IMR-90 (cell line): ENCODE results near the gene ID2. TPM values are rescaled to one million over a fixed set of nuclear protein-coding genes. Genes with fewer than 3 reads are reported as not detected.

Source experiments
- ATAC-seq: fragments of 200-7000 bp; cut with Tn5 transposase; 2 replicates; pipeline ENCODE4 v1.9.1; 2020; ENCODE audit warnings: low read depth, mild to moderate bottlenecking, moderate library complexity
- BruUV-seq: library from RNA; stranded (reverse); fragments of 400-500 nt; replicated peaks from 2 replicates; lab custom pipeline; 2021; lab: Mats Ljungman, UMichigan
- CTCF ChIA-PET: fragments of 300-600 bp; formaldehyde crosslinking; extraction: SDS; loops from one replicate; lab custom pipeline; 2021; ENCODE audit warnings: antibody characterized with exemption; lab: Yijun Ruan, JAX
- POLR2A ChIA-PET: fragments of 300-600 bp; sonication (Branson Sonifier 250); formaldehyde crosslinking; loops from one replicate; lab custom pipeline; 2022; ENCODE audit warnings: antibody characterized with exemption; ENCODE audit not compliant: unreplicated experiment; lab: Charles Lee
- DNase-seq: peaks from one replicate; pipeline ENCODE4 v3.0.0; 2013
- H2AFZ ChIP-seq: replicated peaks from 2 replicates; pipeline ENCODE3; 2013; ENCODE audit warnings: low read length, mild to moderate bottlenecking; ENCODE audit not compliant: poor library complexity
- H2AK5ac ChIP-seq: 2 replicates; pipeline ENCODE4 v1.6.1; 2013; ENCODE audit warnings: low read depth, low read length, inconsistent platforms
- H2AK9ac ChIP-seq: replicated peaks from 2 replicates; pipeline ENCODE3; 2013; ENCODE audit warnings: mild to moderate bottlenecking, low read depth, low read length, moderate library complexity; ENCODE audit not compliant: poor library complexity
- H2BK120ac ChIP-seq: 2 replicates; pipeline ENCODE4 v1.6.1; 2013; ENCODE audit warnings: low read depth, low read length, inconsistent platforms
- H2BK15ac ChIP-seq: 3 replicates; pipeline ENCODE4 v1.6.1; 2013; ENCODE audit warnings: low read depth, low read length, inconsistent platforms
- H2BK20ac ChIP-seq: 2 replicates; pipeline ENCODE4 v1.6.1; 2013; ENCODE audit warnings: low read depth, mild to moderate bottlenecking, inconsistent platforms, low read length, moderate library complexity
- H2BK5ac ChIP-seq: 2 replicates; pipeline ENCODE4 v1.6.1; 2013; ENCODE audit warnings: mild to moderate bottlenecking, low read depth, low read length, inconsistent platforms; ENCODE audit not compliant: poor library complexity, severe bottlenecking
- H3K14ac ChIP-seq: replicated peaks from 2 replicates; pipeline ENCODE4 v1.6.1; 2013; ENCODE audit warnings: low read depth, low read length, inconsistent platforms
- H3K18ac ChIP-seq: 2 replicates; pipeline ENCODE4 v1.6.1; 2013; ENCODE audit warnings: low read depth, low read length, control low read depth
- H3K23ac ChIP-seq: 2 replicates; pipeline ENCODE4 v1.6.1; 2013; ENCODE audit warnings: low read depth, low read length, inconsistent platforms
- H3K27ac ChIP-seq: 2 replicates; pipeline ENCODE4 v1.5.1; 2013; ENCODE audit warnings: mild to moderate bottlenecking, control low read depth, low read length; ENCODE audit not compliant: insufficient read depth
- H3K27me3 ChIP-seq: 2 replicates; pipeline ENCODE4 v1.6.1; 2013; ENCODE audit warnings: low read length; ENCODE audit not compliant: control insufficient read depth, insufficient read depth
- H3K36me3 ChIP-seq: 2 replicates; pipeline ENCODE4 v1.6.1; 2013; ENCODE audit warnings: low read length, mixed read lengths; ENCODE audit not compliant: control insufficient read depth, insufficient read depth
- H3K4ac ChIP-seq: 2 replicates; pipeline ENCODE4 v1.6.1; 2013; ENCODE audit warnings: low read depth, low read length, inconsistent platforms
- H3K4me1 ChIP-seq: 2 replicates; pipeline ENCODE4 v1.6.1; 2013; ENCODE audit warnings: low read length, mixed read lengths; ENCODE audit not compliant: control insufficient read depth, insufficient read depth
- H3K4me2 ChIP-seq: 2 replicates; pipeline ENCODE4 v1.6.1; 2013; ENCODE audit warnings: low read depth, mild to moderate bottlenecking, control low read depth, low read length, moderate library complexity
- H3K4me3 ChIP-seq: 2 replicates; pipeline ENCODE4 v1.5.1; 2013; ENCODE audit warnings: low read depth, mild to moderate bottlenecking, control low read depth, low read length, moderate library complexity; ENCODE audit not compliant: insufficient read depth
- H3K56ac ChIP-seq: 2 replicates; pipeline ENCODE4 v1.6.1; 2013; ENCODE audit warnings: low read length, inconsistent platforms; ENCODE audit not compliant: insufficient read depth; ENCODE audit errors: extremely low read depth
- H3K79me1 ChIP-seq, 2 experiments: 2 replicates each; pipeline ENCODE4 v1.6.1; 2013; ENCODE audit warnings: low read length in 2 of 2, inconsistent platforms in 1 of 2, low read depth in 1 of 2
- H3K9ac ChIP-seq: 2 replicates; pipeline ENCODE4 v1.6.1; 2013; ENCODE audit warnings: low read depth, low read length, control low read depth
- H3K9me1 ChIP-seq: 2 replicates; pipeline ENCODE4 v1.6.1; 2013; ENCODE audit warnings: low read length, inconsistent platforms; ENCODE audit not compliant: insufficient read depth
- H3K9me3 ChIP-seq: 2 replicates; pipeline ENCODE4 v1.6.1; 2013; ENCODE audit warnings: low read length; ENCODE audit not compliant: control insufficient read depth, insufficient read depth
- H4K20me1 ChIP-seq: 2 replicates; pipeline ENCODE4 v1.6.1; 2013; ENCODE audit warnings: low read length, inconsistent platforms; ENCODE audit not compliant: insufficient read depth
- H4K5ac ChIP-seq: 2 replicates; pipeline ENCODE4 v1.6.1; 2013; ENCODE audit warnings: mild to moderate bottlenecking, low read depth, low read length, control low read depth
- H4K8ac ChIP-seq, 2 experiments: 2 replicates each; pipeline ENCODE4 v1.6.1; 2013; ENCODE audit warnings: low read depth in 2 of 2, low read length in 2 of 2, control low read depth in 1 of 2, inconsistent platforms in 1 of 2
- H4K91ac ChIP-seq: 2 replicates; pipeline ENCODE4 v1.6.1; 2013; ENCODE audit warnings: low read depth, low read length, inconsistent platforms; ENCODE audit not compliant: insufficient read depth
- CHD1 ChIP-seq: IDR thresholded peaks from 2 replicates; pipeline ENCODE4 v1.6.1; 2012; ENCODE audit warnings: low read depth, low read length, improper control_type of control experiment
- ELK1 ChIP-seq: fragments of 150-350 bp; IDR thresholded peaks from 2 replicates; pipeline ENCODE4 v1.6.1; 2016; ENCODE audit warnings: low read depth, mild to moderate bottlenecking, low read length, moderate library complexity, borderline replicate concordance
- FOS ChIP-seq: fragments of 150-350 bp; IDR thresholded peaks from 2 replicates; pipeline ENCODE4 v1.6.1; 2016; ENCODE audit warnings: low read depth, low read length
- MAZ ChIP-seq: IDR thresholded peaks from 2 replicates; pipeline ENCODE4 v1.6.1; 2012; ENCODE audit warnings: low read depth, mild to moderate bottlenecking, low read length, improper control_type of control experiment, moderate library complexity, borderline replicate concordance
- MXI1 ChIP-seq: IDR thresholded peaks from 2 replicates; pipeline ENCODE4 v1.6.1; 2012; ENCODE audit warnings: low read depth, mild to moderate bottlenecking, low read length, moderate library complexity, borderline replicate concordance
- NFE2L2 ChIP-seq: fragments of 150-350 bp; IDR thresholded peaks from 2 replicates; pipeline ENCODE4 v1.6.1; 2016; ENCODE audit warnings: low read depth, mild to moderate bottlenecking, low read length
- RAD21 ChIP-seq: IDR thresholded peaks from 2 replicates; pipeline ENCODE4 v1.6.1; 2012; ENCODE audit warnings: low read length, improper control_type of control experiment
- SMC3 ChIP-seq: fragments of 150-350 bp; IDR thresholded peaks from 2 replicates; pipeline ENCODE4 v1.6.1; 2016; ENCODE audit warnings: low read depth, mild to moderate bottlenecking, antibody characterized with exemption, low read length, moderate library complexity
- WGBS, 2 experiments: methylation state at CpG; one replicate each; pipeline versions ENCODE4 v1.1.5 to v1.1.7; 2013; ENCODE audit warnings: missing lambda C conversion rate in 2 of 2; ENCODE audit not compliant: insufficient read length in 1 of 2; ENCODE audit errors: extremely low coverage in 2 of 2; 5-methylcytosine and 5-hydroxymethylcytosine counted together
- dilution Hi-C: fragments of 300-500 bp; cut with HindIII; formaldehyde crosslinking; loops from one replicate; pipeline ENCODE4 v1.14.3; 2018; ENCODE audit warnings: low sequenced_read_pairs; ENCODE audit not compliant: unreplicated experiment
- in situ Hi-C: fragments of 300-500 bp; cut with MboI; formaldehyde crosslinking; loops from 3 replicates; pipeline ENCODE4 v1.14.3; 2019; ENCODE audit warnings: low sequenced_read_pairs, inconsistent platforms, mixed read lengths
- intact Hi-C: fragments of 100-400 bp; cut with micrococcal nuclease; formaldehyde crosslinking; loops from 2 replicates; pipeline ENCODE4 v1.10.0; 2022
- polyA plus RNA-seq, 3 experiments: library from polyadenylated mRNA; depleted of rRNA; stranded (reverse); fragments of >200 nt; gene quantifications; 2 replicates each; pipeline ENCODE4 v1.2.3, GENCODE V29; 2012; ENCODE audit warnings: low replicate concordance in 1 of 3
- total RNA-seq: library from RNA; depleted of rRNA; stranded (reverse); fragments of >200 nt; gene quantifications from 2 replicates; pipeline ENCODE4 v1.2.3, GENCODE V29; 2012

Gene ID2
- total and polyA plus RNA-seq, 2 of the 4 experiments (the other 2 are of a cell fraction): 264 to 389 TPM

GRCh38 chr2:8659092-8659734 is 22.6 kb upstream of the ID2 start:
- POLR2A ChIA-PET: no interaction called here

More at GRCh38 chr2:8659092-8659734, 22.6 kb upstream of the ID2 start:
- no peak overlapping the region for H3K4me3 ChIP-seq
- no peak overlapping the region for H3K9ac ChIP-seq
- H4K91ac ChIP-seq: no peak overlapping the region
- H2BK120ac ChIP-seq: peak overlapping the region; percentile 45; the same call in 1 of the 2 replicates
- CTCF ChIA-PET: no interaction called here
- TF ChIP-seq FOS: no peak
- no peak for TF ChIP-seq MAZ
- no peak for TF ChIP-seq SMC3
- TF ChIP-seq ELK1: no peak
- no peak for TF ChIP-seq MXI1
- TF ChIP-seq RAD21: no peak
- no peak for TF ChIP-seq NFE2L2
- TF ChIP-seq CHD1: no peak
- no peak overlapping the region for H2BK20ac ChIP-seq
- H2AK5ac ChIP-seq: peak overlapping the region; percentile 25
- ATAC-seq: no peak
- BruUV-seq: no TSS peak
- intact Hi-C loops (no loop called here), dilution Hi-C loops (no loop called here), in situ Hi-C loops (no loop called here)
- H2AFZ ChIP-seq: no peak overlapping the region
- H2BK15ac ChIP-seq: no peak overlapping the region
- H3K9me3 ChIP-seq: no peaks in the 10 kb centered on the region
- DNase-seq: no peak
- no peak overlapping the region for H3K56ac ChIP-seq
- H4K8ac ChIP-seq: no peak overlapping the region
- H3K36me3 ChIP-seq: no peaks in the 10 kb centered on the region
- no peaks in the 10 kb centered on the region for H3K79me1 ChIP-seq
- H3K23ac ChIP-seq: no peak overlapping the region
- H3K9me1 ChIP-seq: peaks cover 11% of the 10 kb centered on the region; the same call in 1 of the 2 replicates
- no peak overlapping the region for H3K18ac ChIP-seq
- 0 out of 2 replicates have a peak overlapping the region, but pooled peaks have one; percentile 19 for H3K4ac ChIP-seq
- no peaks in the 10 kb centered on the region for H3K27me3 ChIP-seq
- H3K27ac ChIP-seq: no peak overlapping the region
- H3K14ac ChIP-seq: no peak overlapping the region
- H2AK9ac ChIP-seq: no peak overlapping the region
- no peaks in the 10 kb centered on the region for H4K20me1 ChIP-seq
- H4K5ac ChIP-seq: no peak overlapping the region
- no peak overlapping the region for H3K4me2 ChIP-seq
- H2BK5ac ChIP-seq: no peak overlapping the region
- WGBS, 2 experiments: 90% methylated on average over 5 of the region's 10 CpGs; no CpG with 5 or more reads in 1 of the 2 experiments
- H3K4me1 ChIP-seq: peaks cover 19% of the 10 kb centered on the region
